Vagina (tissue), 2 donors: ENCODE measurements around the gene BTN2A1.

Source experiments
- POLR2A ChIP-seq, 2 donors: fragments of 450-650 bp; IDR thresholded peaks; one replicate each; pipeline ENCODE4 v1.6.1; 2017; ENCODE audit warnings: antibody characterized with exemption in 2 of 2, mild to moderate bottlenecking in 2 of 2, moderate library complexity in 2 of 2
- TF ChIP-seq, protein P1 (sequence below), 3 experiments: fragments of 450-650 bp in 2 of 3; fragments of 200-600 bp in 1 of 3; sonication (generic) in 1 of 3; IDR thresholded peaks; one replicate each; pipeline ENCODE4 v1.5.1; 2017 to 2019; ENCODE audit warnings: antibody characterized with exemption in 3 of 3, mild to moderate bottlenecking in 2 of 3, moderate library complexity in 2 of 3

DNA sequence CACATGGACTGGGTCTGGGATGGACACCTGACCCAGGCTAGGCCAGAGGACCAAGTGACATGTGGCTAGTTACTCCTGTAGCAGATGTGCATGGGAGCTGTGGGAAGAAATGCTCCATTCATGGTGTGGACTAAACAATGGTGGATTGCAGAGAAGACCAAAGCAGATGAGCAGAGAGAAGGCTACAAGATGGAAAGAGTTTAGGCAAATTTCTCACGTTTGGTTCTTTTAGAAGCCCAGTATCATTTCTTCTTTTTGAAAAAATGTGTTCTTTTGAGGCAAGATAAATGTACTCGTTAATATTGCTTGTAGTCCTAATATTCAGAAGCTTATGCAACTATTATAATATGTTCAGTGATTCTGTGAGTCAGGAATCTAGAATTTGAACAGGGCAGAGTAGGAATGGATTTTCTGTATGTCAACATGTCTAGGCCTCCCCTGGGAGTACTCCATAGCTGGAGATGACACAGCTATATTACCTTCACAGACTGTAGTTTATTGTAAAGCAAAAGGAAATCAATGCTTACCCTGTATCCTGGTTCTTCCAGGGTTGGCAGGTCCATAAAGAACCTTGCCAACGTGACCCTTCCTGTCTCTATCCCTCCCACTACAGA is 2.3 kb upstream of the BTN2A1 start:
- TF ChIP-seq, protein P1, sequence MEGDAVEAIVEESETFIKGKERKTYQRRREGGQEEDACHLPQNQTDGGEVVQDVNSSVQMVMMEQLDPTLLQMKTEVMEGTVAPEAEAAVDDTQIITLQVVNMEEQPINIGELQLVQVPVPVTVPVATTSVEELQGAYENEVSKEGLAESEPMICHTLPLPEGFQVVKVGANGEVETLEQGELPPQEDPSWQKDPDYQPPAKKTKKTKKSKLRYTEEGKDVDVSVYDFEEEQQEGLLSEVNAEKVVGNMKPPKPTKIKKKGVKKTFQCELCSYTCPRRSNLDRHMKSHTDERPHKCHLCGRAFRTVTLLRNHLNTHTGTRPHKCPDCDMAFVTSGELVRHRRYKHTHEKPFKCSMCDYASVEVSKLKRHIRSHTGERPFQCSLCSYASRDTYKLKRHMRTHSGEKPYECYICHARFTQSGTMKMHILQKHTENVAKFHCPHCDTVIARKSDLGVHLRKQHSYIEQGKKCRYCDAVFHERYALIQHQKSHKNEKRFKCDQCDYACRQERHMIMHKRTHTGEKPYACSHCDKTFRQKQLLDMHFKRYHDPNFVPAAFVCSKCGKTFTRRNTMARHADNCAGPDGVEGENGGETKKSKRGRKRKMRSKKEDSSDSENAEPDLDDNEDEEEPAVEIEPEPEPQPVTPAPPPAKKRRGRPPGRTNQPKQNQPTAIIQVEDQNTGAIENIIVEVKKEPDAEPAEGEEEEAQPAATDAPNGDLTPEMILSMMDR (IDR thresholded peaks at IDR 0.05): no peak
- TF ChIP-seq POLR2A (IDR thresholded peaks at IDR 0.05): no peak
